Measurements from ENCODE around the gene ING3. TPM values are rescaled to one million over a fixed set of nuclear protein-coding genes. Genes with fewer than 3 reads are reported as not detected.

Gene ING3
- total and polyA plus RNA-seq, 9 of the 15 experiments (the other 6 are each of a cell fraction or from before 2014, with no cell fraction given), result 22.8 to 233 (median 50.4) TPM

DNA sequence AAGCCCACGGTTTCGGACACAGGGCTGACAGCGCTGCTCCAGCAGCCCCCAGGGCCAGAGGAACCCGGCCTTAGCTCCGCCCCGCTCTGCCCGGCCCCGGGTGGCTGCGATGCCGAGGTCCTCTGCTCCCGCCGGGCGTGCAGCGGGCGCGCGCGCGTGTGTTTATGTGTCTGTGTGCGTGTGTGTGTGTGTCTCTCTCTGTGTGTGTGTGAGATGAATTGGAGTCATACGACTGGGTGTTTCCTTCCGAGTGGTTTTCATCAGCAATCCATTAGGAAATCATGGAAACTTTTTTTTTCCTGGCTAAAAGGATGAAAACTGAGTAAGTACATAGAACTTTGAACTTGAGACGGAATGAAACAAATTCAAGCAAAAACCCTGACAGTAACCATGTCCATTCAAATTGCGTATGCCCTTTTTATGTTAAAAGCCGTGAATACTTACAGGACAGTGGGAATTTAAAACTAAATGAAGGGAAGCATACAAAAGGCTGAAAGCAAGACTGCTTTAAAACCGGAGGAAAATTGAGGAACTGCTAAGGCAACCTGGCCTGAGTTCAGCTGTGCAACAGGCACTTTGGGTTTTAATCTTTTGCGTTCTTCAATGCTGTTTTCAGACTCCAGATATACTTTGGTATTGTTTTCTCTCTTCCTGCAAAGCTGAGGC lies 38.1 kb downstream of the ING3 start, which contains the start of gene CPED1 (continued):
- TF ChIP-seq MXI1 (IDR thresholded peaks at IDR 0.05; ENCODE audit: low read depth, low read length) (0 out of 2 replicates have a peak, but pooled peaks have one; percentile 12), SLC30A9 (CRISPR knock-in tag; IDR thresholded peaks at IDR 0.05) (no peak), EP400 (IDR thresholded peaks at IDR 0.05) (peak; percentile 52; the same call in 1 of the 2 replicates), E2F1 (CRISPR knock-in tag; IDR thresholded peaks at IDR 0.05) (no peak), RFX1 (IDR thresholded peaks at IDR 0.05) (no peak), XRCC4 (IDR thresholded peaks at IDR 0.05; ENCODE audit: extremely low read depth, insufficient read depth, insufficient read length) (no peak), ZNF449 (CRISPR knock-in tag; IDR thresholded peaks at IDR 0.05) (no peak), FOXK2 (conservative IDR thresholded peaks at IDR 0.05 in 1 of 2, IDR thresholded peaks at IDR 0.05 in 1 of 2; ENCODE audit: low read depth in 2 of 2) (peak; percentile 84 to 86), POLR3A (IDR thresholded peaks at IDR 0.05; ENCODE audit: borderline replicate concordance, extremely low read depth, insufficient read depth, insufficient read length) (no peak), FOXJ3 (CRISPR knock-in tag; IDR thresholded peaks at IDR 0.05) (no peak), ZNF445 (CRISPR knock-in tag; IDR thresholded peaks at IDR 0.05; ENCODE audit: low read depth) (peak; percentile 58; the same call in 1 of the 2 replicates), CGGBP1 (CRISPR knock-in tag; IDR thresholded peaks at IDR 0.05) (no peak), ATF6 (CRISPR knock-in tag; IDR thresholded peaks at IDR 0.05) (no peak), JUNB (CRISPR knock-in tag; conservative IDR thresholded peaks at IDR 0.05) (no peak), KLF10 (CRISPR knock-in tag; IDR thresholded peaks at IDR 0.05) (no peak), DACH1 (IDR thresholded peaks at IDR 0.05; ENCODE audit: partially characterized antibody) (no peak), ZNF133 (CRISPR knock-in tag; IDR thresholded peaks at IDR 0.05) (no peak)
- TF ChIP-seq, protein P1, sequence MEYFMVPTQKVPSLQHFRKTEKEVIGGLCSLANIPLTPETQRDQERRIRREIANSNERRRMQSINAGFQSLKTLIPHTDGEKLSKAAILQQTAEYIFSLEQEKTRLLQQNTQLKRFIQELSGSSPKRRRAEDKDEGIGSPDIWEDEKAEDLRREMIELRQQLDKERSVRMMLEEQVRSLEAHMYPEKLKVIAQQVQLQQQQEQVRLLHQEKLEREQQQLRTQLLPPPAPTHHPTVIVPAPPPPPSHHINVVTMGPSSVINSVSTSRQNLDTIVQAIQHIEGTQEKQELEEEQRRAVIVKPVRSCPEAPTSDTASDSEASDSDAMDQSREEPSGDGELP (CRISPR knock-in tag; IDR thresholded peaks at IDR 0.05; ENCODE audit: borderline replicate concordance), result peak; percentile 75; the same call in 1 of the 2 replicates
- TF ChIP-seq, protein P2, sequence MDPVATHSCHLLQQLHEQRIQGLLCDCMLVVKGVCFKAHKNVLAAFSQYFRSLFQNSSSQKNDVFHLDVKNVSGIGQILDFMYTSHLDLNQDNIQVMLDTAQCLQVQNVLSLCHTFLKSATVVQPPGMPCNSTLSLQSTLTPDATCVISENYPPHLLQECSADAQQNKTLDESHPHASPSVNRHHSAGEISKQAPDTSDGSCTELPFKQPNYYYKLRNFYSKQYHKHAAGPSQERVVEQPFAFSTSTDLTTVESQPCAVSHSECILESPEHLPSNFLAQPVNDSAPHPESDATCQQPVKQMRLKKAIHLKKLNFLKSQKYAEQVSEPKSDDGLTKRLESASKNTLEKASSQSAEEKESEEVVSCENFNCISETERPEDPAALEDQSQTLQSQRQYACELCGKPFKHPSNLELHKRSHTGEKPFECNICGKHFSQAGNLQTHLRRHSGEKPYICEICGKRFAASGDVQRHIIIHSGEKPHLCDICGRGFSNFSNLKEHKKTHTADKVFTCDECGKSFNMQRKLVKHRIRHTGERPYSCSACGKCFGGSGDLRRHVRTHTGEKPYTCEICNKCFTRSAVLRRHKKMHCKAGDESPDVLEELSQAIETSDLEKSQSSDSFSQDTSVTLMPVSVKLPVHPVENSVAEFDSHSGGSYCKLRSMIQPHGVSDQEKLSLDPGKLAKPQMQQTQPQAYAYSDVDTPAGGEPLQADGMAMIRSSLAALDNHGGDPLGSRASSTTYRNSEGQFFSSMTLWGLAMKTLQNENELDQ (CRISPR knock-in tag; IDR thresholded peaks at IDR 0.05; ENCODE audit: borderline replicate concordance), result 0 out of 2 replicates have a peak, but pooled peaks have one; percentile 62
